IMR-90 (cell line): ENCODE results near the gene ADAP1. TPM values are rescaled to one million over a fixed set of nuclear protein-coding genes. Genes with fewer than 3 reads are reported as not detected.

Experiments
- ATAC-seq: fragments of 200-7000 bp; cut with Tn5 transposase; 2 replicates; pipeline ENCODE4 v1.9.1; 2020; ENCODE audit warnings: low read depth, mild to moderate bottlenecking, moderate library complexity
- BruUV-seq: library from RNA; stranded (reverse); fragments of 400-500 nt; replicated peaks from 2 replicates; lab custom pipeline; 2021; lab: Mats Ljungman, UMichigan
- CTCF ChIA-PET: fragments of 300-600 bp; formaldehyde crosslinking; extraction: SDS; loops from one replicate; lab custom pipeline; 2021; ENCODE audit warnings: antibody characterized with exemption; lab: Yijun Ruan, JAX
- POLR2A ChIA-PET: fragments of 300-600 bp; sonication (Branson Sonifier 250); formaldehyde crosslinking; loops from one replicate; lab custom pipeline; 2022; ENCODE audit warnings: antibody characterized with exemption; ENCODE audit not compliant: unreplicated experiment; lab: Charles Lee
- DNase-seq: peaks from one replicate; pipeline ENCODE4 v3.0.0; 2013
- H2AFZ ChIP-seq: replicated peaks from 2 replicates; pipeline ENCODE3; 2013; ENCODE audit warnings: low read length, mild to moderate bottlenecking; ENCODE audit not compliant: poor library complexity
- H2AK5ac ChIP-seq: 2 replicates; pipeline ENCODE4 v1.6.1; 2013; ENCODE audit warnings: low read depth, low read length, inconsistent platforms
- H2AK9ac ChIP-seq: replicated peaks from 2 replicates; pipeline ENCODE3; 2013; ENCODE audit warnings: mild to moderate bottlenecking, low read depth, low read length, moderate library complexity; ENCODE audit not compliant: poor library complexity
- H2BK120ac ChIP-seq: 2 replicates; pipeline ENCODE4 v1.6.1; 2013; ENCODE audit warnings: low read depth, low read length, inconsistent platforms
- H2BK15ac ChIP-seq: 3 replicates; pipeline ENCODE4 v1.6.1; 2013; ENCODE audit warnings: low read depth, low read length, inconsistent platforms
- H2BK20ac ChIP-seq: 2 replicates; pipeline ENCODE4 v1.6.1; 2013; ENCODE audit warnings: low read depth, mild to moderate bottlenecking, inconsistent platforms, low read length, moderate library complexity
- H2BK5ac ChIP-seq: 2 replicates; pipeline ENCODE4 v1.6.1; 2013; ENCODE audit warnings: mild to moderate bottlenecking, low read depth, low read length, inconsistent platforms; ENCODE audit not compliant: poor library complexity, severe bottlenecking
- H3K14ac ChIP-seq: replicated peaks from 2 replicates; pipeline ENCODE4 v1.6.1; 2013; ENCODE audit warnings: low read depth, low read length, inconsistent platforms
- H3K18ac ChIP-seq: 2 replicates; pipeline ENCODE4 v1.6.1; 2013; ENCODE audit warnings: low read depth, low read length, control low read depth
- H3K23ac ChIP-seq: 2 replicates; pipeline ENCODE4 v1.6.1; 2013; ENCODE audit warnings: low read depth, low read length, inconsistent platforms
- H3K27ac ChIP-seq: 2 replicates; pipeline ENCODE4 v1.5.1; 2013; ENCODE audit warnings: mild to moderate bottlenecking, control low read depth, low read length; ENCODE audit not compliant: insufficient read depth
- H3K27me3 ChIP-seq: 2 replicates; pipeline ENCODE4 v1.6.1; 2013; ENCODE audit warnings: low read length; ENCODE audit not compliant: control insufficient read depth, insufficient read depth
- H3K36me3 ChIP-seq: 2 replicates; pipeline ENCODE4 v1.6.1; 2013; ENCODE audit warnings: low read length, mixed read lengths; ENCODE audit not compliant: control insufficient read depth, insufficient read depth
- H3K4ac ChIP-seq: 2 replicates; pipeline ENCODE4 v1.6.1; 2013; ENCODE audit warnings: low read depth, low read length, inconsistent platforms
- H3K4me1 ChIP-seq: 2 replicates; pipeline ENCODE4 v1.6.1; 2013; ENCODE audit warnings: low read length, mixed read lengths; ENCODE audit not compliant: control insufficient read depth, insufficient read depth
- H3K4me2 ChIP-seq: 2 replicates; pipeline ENCODE4 v1.6.1; 2013; ENCODE audit warnings: low read depth, mild to moderate bottlenecking, control low read depth, low read length, moderate library complexity
- H3K4me3 ChIP-seq: 2 replicates; pipeline ENCODE4 v1.5.1; 2013; ENCODE audit warnings: low read depth, mild to moderate bottlenecking, control low read depth, low read length, moderate library complexity; ENCODE audit not compliant: insufficient read depth
- H3K56ac ChIP-seq: 2 replicates; pipeline ENCODE4 v1.6.1; 2013; ENCODE audit warnings: low read length, inconsistent platforms; ENCODE audit not compliant: insufficient read depth; ENCODE audit errors: extremely low read depth
- H3K79me1 ChIP-seq, 2 experiments: 2 replicates each; pipeline ENCODE4 v1.6.1; 2013; ENCODE audit warnings: low read length in 2 of 2, inconsistent platforms in 1 of 2, low read depth in 1 of 2
- H3K9ac ChIP-seq: 2 replicates; pipeline ENCODE4 v1.6.1; 2013; ENCODE audit warnings: low read depth, low read length, control low read depth
- H3K9me1 ChIP-seq: 2 replicates; pipeline ENCODE4 v1.6.1; 2013; ENCODE audit warnings: low read length, inconsistent platforms; ENCODE audit not compliant: insufficient read depth
- H3K9me3 ChIP-seq: 2 replicates; pipeline ENCODE4 v1.6.1; 2013; ENCODE audit warnings: low read length; ENCODE audit not compliant: control insufficient read depth, insufficient read depth
- H4K20me1 ChIP-seq: 2 replicates; pipeline ENCODE4 v1.6.1; 2013; ENCODE audit warnings: low read length, inconsistent platforms; ENCODE audit not compliant: insufficient read depth
- H4K5ac ChIP-seq: 2 replicates; pipeline ENCODE4 v1.6.1; 2013; ENCODE audit warnings: mild to moderate bottlenecking, low read depth, low read length, control low read depth
- H4K8ac ChIP-seq, 2 experiments: 2 replicates each; pipeline ENCODE4 v1.6.1; 2013; ENCODE audit warnings: low read depth in 2 of 2, low read length in 2 of 2, control low read depth in 1 of 2, inconsistent platforms in 1 of 2
- H4K91ac ChIP-seq: 2 replicates; pipeline ENCODE4 v1.6.1; 2013; ENCODE audit warnings: low read depth, low read length, inconsistent platforms; ENCODE audit not compliant: insufficient read depth
- MAFK ChIP-seq: IDR thresholded peaks from 2 replicates; pipeline ENCODE4 v1.6.1; 2012; ENCODE audit warnings: low read depth, low read length, improper control_type of control experiment
- MXI1 ChIP-seq: IDR thresholded peaks from 2 replicates; pipeline ENCODE4 v1.6.1; 2012; ENCODE audit warnings: low read depth, mild to moderate bottlenecking, low read length, moderate library complexity, borderline replicate concordance
- POLR2A ChIP-seq: IDR thresholded peaks from 2 replicates; pipeline ENCODE4 v1.6.1; 2012; ENCODE audit warnings: mild to moderate bottlenecking, low read depth, low read length
- RFX5 ChIP-seq: IDR thresholded peaks from 2 replicates; pipeline ENCODE4 v1.8.0; 2012; ENCODE audit warnings: low read depth, mild to moderate bottlenecking, low read length, moderate library complexity
- SMC3 ChIP-seq: fragments of 150-350 bp; IDR thresholded peaks from 2 replicates; pipeline ENCODE4 v1.6.1; 2016; ENCODE audit warnings: low read depth, mild to moderate bottlenecking, antibody characterized with exemption, low read length, moderate library complexity
- WGBS, 2 experiments: methylation state at CpG; one replicate each; pipeline versions ENCODE4 v1.1.5 to v1.1.7; 2013; ENCODE audit warnings: missing lambda C conversion rate in 2 of 2; ENCODE audit not compliant: insufficient read length in 1 of 2; ENCODE audit errors: extremely low coverage in 2 of 2; 5-methylcytosine and 5-hydroxymethylcytosine counted together
- dilution Hi-C: fragments of 300-500 bp; cut with HindIII; formaldehyde crosslinking; loops from one replicate; pipeline ENCODE4 v1.14.3; 2018; ENCODE audit warnings: low sequenced_read_pairs; ENCODE audit not compliant: unreplicated experiment
- in situ Hi-C: fragments of 300-500 bp; cut with MboI; formaldehyde crosslinking; loops from 3 replicates; pipeline ENCODE4 v1.14.3; 2019; ENCODE audit warnings: low sequenced_read_pairs, inconsistent platforms, mixed read lengths
- intact Hi-C: fragments of 100-400 bp; cut with micrococcal nuclease; formaldehyde crosslinking; loops from 2 replicates; pipeline ENCODE4 v1.10.0; 2022
- polyA plus RNA-seq, 3 experiments: library from polyadenylated mRNA; depleted of rRNA; stranded (reverse); fragments of >200 nt; gene quantifications; 2 replicates each; pipeline ENCODE4 v1.2.3, GENCODE V29; 2012; ENCODE audit warnings: low replicate concordance in 1 of 3
- total RNA-seq: library from RNA; depleted of rRNA; stranded (reverse); fragments of >200 nt; gene quantifications from 2 replicates; pipeline ENCODE4 v1.2.3, GENCODE V29; 2012
- TF ChIP-seq, protein P1 (sequence below): conservative IDR thresholded peaks from 2 replicates; pipeline ENCODE4 v1.5.1; 2012; ENCODE audit warnings: mild to moderate bottlenecking, low read depth, low read length, improper control_type of control experiment

ADAP1 gene
- total and polyA plus RNA-seq, 2 of the 4 experiments (the other 2 are of a cell fraction): 1.4 to 2.0 TPM

DNA sequence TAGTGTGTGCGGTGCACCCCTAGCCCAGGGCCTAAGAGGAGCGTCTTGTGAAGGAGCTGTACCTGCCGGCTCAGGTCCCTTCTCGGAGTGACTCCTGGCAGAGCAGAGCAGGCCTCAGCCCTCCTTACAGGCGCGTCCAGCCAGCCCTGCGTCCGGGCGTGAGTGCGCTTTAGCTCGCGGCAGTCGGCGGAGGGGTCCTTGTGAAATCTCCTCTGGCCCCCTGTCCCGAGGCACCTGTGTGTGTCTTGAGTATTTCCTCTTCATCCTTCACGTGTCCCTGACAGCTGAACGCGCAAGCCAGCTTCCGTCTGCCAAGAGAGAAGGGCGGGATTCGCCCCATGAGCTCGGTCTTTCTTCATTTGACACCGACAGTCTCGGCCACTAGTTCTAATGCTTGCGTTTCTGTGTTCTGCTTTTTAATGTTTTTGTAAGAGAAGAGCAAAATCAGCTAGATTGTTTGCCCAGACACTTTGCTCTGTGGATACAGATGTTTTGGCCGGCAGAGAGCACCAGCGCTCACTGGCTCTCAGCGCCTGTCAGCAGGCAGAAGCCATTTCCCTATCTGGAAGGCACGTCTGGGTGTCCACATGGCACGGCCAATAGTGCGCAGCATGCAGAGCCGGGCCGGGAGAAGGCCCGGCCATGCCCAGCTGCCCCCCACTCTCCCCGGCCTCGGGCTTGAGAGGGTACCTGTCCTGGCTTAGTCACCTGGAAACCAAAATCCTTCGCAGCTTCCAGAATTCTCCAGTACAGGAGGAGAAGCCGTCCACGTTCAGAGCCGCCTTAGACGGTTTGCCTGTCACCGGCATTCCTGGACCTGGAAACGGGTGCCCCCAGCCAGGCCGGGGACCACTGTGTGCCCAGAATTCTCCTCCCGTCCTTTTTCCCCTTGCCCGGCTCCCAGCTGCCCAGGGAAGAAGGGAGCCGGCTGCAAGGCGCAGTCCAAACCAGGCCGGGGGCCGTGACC lies 71.1 kb downstream of the ADAP1 start:
- Histone ChIP-seq H3K4me3 (no peak overlapping the region), H4K8ac (no peak overlapping the region), H3K79me1 (peaks cover 4 to 81% of the 10 kb centered on the region in 2 experiments), H3K4me1 (no peaks in the 10 kb centered on the region), H3K9me1 (peaks cover 9% of the 10 kb centered on the region), H2AFZ (no peak overlapping the region), H3K27me3 (no peaks in the 10 kb centered on the region), H3K23ac (no peak overlapping the region), H4K20me1 (peaks cover 71% of the 10 kb centered on the region), H4K5ac (no peak overlapping the region), H2AK5ac (no peak overlapping the region), H3K9me3 (no peaks in the 10 kb centered on the region), H3K9ac (no peak overlapping the region), H4K91ac (no peak overlapping the region), H2BK120ac (no peak overlapping the region), H3K36me3 (peaks cover 21% of the 10 kb centered on the region), H3K56ac (no peak overlapping the region), H2BK5ac (no peak overlapping the region), H3K14ac (no peak overlapping the region), H3K4me2 (no peak overlapping the region), H2BK15ac (no peak overlapping the region), H2BK20ac (no peak overlapping the region), H3K27ac (no peak overlapping the region), H3K18ac (no peak overlapping the region), H2AK9ac (no peak overlapping the region), H3K4ac (no peak overlapping the region)
- no TSS peak for BruUV-seq
- TF ChIP-seq POLR2A: no peak
- TF ChIP-seq, protein P1, sequence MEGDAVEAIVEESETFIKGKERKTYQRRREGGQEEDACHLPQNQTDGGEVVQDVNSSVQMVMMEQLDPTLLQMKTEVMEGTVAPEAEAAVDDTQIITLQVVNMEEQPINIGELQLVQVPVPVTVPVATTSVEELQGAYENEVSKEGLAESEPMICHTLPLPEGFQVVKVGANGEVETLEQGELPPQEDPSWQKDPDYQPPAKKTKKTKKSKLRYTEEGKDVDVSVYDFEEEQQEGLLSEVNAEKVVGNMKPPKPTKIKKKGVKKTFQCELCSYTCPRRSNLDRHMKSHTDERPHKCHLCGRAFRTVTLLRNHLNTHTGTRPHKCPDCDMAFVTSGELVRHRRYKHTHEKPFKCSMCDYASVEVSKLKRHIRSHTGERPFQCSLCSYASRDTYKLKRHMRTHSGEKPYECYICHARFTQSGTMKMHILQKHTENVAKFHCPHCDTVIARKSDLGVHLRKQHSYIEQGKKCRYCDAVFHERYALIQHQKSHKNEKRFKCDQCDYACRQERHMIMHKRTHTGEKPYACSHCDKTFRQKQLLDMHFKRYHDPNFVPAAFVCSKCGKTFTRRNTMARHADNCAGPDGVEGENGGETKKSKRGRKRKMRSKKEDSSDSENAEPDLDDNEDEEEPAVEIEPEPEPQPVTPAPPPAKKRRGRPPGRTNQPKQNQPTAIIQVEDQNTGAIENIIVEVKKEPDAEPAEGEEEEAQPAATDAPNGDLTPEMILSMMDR: no peak
- TF ChIP-seq MAFK: no peak
- no peak for TF ChIP-seq RFX5
- no peak for TF ChIP-seq MXI1
- TF ChIP-seq SMC3: no peak
- ATAC-seq: no peak
- no peak for DNase-seq
- WGBS, 2 experiments: 82% methylated on average over 26 of the region's 50 CpGs; no CpG with 5 or more reads in 1 of the 2 experiments
- dilution Hi-C loops (no loop called here), in situ Hi-C loops (no loop called here), intact Hi-C loops (no loop called here)
- POLR2A ChIA-PET: no interaction called here
- CTCF ChIA-PET: no interaction called here
